ENCODE measurements around the gene JPH3.
"Not testable (repeated sequence)": the region's sequence is repeated elsewhere in the genome, so short reads cannot be mapped to it uniquely, and the experiment has no call there.

Gene JPH3

DNA sequence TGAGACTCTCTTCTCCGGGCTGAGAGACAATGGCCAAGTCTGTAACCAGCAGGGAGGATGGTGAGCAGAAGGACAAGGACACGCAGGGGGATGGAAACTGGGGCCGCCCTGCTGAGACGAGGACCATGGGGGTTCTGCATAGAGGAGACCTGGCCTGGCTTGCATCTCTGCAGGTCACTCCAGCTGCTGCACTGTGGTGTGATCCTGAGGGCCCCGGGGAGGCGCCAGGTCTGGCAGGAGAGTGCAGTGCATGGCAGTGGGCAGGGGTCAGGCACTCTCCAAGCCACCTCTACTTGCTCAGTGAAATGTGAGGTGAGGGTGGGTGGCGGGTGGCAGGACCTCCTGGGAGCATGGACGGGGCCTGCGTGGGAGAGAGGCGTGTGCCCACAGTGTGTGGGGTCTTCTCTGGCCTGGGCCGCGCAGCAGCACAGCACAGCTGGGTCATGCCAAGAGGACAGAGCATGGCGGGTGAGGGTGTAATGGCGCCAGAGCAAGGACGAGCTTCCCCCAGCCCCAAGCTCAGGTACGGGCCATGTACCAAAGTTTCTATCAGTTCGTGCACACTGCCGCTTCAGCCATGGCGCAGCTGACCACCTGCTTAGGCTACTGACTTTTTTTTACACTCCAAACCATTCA lies 120.4 kb downstream of the JPH3 start:
- no peak for DNase-seq

DNA sequence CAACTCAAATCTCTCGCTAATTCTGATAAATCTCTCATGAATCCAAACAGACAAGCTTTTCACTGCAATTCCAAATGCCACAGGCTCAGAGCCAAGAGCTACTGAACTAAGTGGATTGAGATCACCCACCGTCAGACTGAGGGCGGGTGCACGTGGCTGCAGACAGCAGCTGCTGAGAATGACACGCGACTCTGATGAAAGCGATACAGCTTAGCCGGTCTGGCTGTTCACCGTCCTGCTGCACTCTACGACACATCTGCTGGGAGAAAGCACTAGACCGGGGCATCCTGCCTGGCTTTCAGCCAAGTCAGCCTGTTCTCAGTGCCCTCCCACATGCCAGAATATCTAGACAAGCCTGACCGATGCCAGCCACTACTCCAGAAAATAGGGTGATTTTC lies 120.9 kb downstream of the JPH3 start:
- no peak for DNase-seq

DNA sequence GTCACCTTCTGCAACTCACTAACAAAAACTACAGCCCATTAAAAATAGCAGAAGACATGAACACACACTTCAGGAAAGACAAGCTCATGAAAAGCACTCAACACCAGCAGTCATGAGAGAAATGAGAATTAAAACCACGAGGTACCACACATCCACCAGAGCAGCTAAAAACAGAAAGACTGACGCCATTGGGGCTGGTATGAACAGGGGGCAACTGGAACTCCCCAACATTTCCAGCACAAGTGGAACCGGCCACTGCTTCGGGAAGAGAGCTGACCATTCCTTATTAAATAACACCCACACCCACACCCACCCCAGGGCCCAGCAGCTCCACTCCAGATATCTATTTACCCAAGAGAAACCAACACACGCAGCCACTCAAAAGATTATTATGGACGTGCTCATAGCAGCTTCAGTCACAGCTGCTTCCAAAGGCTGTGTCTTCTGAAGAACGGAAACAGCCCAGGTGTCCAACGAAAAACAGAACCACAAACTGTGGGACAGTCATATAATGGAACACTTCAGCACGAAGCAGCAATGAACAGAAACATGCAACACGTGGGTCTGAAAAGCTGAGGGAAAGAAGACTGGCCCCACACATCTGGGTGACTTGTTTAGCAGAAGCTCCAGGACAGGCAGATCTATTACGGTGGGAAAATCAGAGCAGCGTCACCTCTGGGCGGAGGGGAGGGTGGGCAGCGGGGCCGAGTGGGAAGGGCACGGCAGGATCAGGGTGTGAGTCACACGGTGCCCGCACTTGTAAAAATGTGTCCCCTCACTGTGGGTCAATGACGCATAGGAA lies 122.4 kb downstream of the JPH3 start:
- no peak for DNase-seq

DNA sequence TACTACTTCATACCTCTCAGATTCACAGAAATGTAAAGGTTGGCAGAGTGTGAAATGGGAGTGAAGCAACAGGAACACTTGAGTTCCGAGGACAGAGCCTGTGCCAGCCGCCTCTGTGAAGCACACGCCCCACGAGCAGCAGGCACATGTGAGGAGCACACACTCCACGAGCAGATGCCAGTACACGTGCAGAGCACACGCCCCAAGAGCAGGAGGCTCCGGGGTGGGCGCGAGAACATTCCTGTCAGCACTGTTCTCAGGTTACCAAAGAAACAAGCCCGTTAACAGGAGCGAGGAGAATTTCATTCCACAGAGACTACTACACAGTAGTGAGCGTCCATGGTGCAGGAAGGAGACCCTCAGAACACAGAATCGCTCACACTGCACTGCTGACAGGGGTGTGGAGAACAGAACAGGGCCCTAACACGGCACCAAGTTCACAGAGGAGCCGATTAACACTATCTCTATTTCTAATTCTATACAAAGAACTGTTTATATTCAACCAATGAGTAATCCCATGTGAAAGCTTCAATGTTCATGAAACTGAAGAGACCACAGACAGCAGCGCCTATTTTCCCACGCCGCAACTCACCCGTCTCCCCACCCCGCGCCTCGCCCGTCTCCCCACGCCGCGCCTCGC lies 123.4 kb downstream of the JPH3 start:
- DNase-seq: no peak

DNA sequence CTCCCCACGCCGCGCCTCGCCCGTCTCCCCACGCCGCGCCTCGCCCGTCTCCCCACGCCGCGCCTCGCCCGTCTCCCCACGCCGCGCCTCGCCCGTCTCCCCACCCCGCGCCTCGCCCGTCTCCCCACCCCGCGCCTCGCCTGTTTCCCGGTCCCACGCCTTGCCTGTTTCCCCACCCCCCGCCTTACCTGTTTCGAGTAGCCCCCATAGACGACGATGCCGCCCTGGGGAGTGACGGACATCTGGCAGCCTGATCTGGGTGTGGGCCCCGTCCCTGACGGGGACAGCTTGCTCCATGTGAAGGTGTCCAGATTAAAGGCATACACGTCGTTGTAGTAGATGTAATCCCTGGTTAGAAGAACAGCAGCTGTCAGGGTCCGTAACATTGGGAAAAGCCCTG lies 124.3 kb downstream of the JPH3 start:
- not testable (repeated sequence) for DNase-seq

DNA sequence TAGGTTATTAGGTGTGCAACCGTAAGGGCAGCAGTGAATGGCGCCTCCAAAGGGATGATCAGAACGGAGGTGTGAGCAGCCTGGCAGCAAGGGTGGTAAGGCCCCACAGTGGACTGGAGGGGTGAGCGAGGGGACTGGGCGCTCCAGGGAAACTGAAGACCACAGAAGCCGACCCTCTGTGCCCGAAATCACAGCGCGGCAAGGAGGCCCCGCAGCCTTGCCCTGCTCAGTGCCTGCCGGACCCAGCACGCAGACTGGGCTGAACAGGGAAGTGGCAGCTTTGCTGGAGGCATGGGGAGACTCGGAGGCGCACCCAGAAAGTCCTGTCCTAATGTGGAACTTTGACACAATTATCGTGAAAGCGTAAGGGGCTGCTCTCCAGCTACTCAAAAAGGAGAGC lies 125.0 kb downstream of the JPH3 start:
- DNase-seq: no peak

DNA sequence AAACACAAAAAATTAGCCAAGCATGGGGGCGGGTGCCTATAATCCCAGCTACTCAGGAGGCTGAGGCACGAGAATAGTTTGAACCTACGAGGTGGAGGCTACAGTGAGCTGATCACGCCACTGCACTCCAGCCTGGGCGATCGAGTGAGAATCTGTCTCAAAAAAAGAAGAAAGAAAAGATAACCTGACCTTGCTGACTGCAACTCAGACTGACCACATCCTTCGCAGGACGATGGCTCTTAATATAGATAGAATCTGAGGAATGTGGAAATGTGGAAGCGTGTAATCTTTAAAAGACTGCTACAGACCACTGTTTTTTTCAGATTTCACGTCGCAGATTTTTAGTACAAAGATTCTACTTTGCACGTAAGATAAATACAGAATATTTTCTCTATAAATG lies 125.7 kb downstream of the JPH3 start:
- DNase-seq: no peak

DNA sequence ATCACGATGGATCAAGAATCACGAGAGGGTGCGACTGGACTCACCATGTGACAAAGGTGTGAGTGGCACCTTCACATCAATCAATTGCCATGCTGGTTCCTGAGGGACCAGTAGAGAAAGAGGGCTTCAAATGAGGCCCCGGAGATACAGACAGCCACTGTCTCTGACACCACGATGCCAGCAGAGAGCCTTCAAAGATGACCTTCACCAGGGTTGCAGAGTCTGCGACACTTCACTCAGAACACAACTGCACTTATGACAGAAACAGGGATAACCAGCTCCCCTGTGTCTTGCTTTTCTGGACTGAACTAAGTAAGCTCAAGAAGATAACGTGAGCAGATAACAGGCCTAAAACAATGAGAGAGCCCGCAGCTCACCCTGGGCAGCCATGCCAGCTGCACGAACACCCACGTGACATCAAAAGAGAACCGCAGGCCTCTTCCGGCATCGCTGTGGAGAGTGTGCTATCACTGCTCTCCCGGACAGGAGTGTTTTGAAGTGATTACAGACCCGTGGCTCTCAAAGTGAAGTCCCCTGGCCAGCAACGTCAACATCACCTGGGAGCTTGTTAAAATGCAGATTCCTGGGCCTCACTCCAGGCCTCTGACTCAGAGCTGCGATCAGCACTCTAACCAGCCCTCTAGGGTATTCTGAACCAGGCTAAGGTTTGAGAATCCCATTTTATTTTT lies 127.1 kb downstream of the JPH3 start:
- DNase-seq: no peak

DNA sequence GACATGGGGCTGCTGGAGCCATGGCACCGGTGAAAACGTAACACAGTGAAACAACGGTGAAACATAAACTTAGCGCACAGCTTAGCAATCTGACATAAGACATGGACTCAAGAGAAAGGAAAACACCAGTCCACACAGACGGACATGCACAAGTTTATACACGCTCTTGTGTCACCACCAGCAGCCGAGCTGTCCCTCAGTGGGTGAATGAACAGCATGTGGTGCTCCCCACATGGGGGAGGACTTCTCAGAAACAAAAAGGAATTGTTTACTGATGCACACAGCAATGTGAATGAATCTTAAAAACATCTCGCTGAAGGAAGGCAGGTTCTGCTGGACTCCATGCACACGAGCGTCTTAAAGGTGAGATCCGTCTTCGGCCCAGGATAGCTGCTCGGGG lies 129.3 kb downstream of the JPH3 start:
- DNase-seq: no peak

DNA sequence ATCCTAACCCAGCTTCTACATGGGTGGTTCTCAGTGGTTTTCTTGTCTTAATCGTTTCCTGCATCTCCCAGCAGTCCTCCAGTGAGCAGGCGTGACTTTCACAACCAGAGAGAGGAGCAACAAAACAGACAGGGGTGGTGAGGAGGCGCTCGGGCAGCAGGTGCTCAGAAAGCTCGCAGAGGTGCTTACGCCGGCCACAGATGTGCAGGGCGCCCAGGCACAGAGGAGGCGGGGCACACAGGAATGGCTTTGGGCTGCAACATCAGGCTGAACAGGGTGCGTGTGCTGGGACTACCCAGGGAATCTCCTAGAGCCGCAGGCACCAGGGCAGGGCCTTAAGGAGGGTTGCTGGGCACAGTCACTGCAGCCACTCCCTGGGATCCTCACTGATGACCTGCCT lies 130.9 kb downstream of the JPH3 start:
- no peak for DNase-seq

DNA sequence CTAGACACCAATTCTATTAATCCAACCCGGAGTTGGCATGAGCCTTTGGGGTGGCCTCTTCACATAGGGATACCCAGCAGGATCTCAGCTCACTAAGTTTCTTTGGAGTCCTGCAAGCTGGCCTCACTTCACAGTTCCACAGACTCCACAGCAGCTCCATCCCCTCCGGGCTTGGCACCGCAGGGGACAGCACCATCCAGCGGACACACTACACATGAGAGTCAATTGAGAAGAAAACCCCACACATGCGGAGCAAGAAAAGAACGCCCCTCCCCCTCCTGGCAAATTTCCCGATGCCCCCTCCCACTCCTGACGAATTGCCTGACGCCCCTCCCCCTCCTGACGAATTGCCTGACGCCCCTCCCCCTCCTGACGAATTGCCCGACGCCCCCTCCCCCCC lies 132.3 kb downstream of the JPH3 start:
- DNase-seq: no peak

DNA sequence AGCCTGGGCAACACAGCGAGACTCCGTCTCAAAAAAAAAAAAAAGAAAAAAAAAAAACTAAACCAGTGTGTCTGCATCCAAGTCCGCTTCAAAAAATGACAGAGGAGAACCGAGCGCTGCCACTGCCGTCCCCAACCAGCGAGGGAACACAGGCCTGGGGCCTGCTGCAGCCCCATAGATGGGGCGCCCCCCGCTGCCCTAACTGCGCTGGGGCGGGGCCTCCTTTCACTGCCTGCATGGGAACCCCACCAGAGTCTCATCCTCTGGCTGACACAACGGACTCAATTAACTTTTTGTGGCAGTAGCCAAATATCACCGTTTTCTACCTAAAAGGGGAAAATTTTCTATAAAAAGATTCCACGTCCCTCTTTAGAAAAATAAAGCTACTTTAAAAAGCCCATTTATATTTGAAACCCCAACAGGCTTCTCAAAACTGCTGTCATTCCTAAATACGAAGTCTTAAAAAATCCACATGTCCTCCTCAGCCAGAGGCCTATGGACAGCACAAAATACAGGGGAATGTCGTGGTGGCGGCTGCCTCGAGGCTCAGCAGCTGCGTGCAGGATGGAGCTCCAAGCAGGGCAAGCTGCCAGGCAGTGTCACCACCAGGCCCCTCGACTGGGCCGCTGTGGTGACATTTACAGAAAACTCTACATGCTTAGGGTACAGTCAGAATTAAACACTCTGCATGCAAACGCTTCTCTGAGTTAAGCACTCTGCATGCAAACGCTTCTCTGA lies 133.1 kb downstream of the JPH3 start:
- DNase-seq: no peak

DNA sequence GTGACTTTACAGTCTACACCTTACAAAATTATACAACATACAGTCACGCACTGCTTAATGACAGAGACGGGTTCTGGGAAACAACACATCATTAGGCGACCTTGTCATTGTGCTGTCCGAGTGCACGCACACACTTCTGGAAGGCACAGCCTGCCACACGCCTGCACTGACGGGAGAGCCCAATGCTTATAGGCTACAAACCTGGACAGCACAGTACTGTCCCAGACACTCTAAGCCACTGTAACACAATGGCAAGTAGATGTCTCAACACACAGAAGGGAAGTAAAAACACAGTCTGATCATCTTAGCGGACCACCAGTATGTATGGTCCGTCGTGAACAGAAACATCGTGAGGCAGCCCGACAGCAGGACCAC lies 133.7 kb downstream of the JPH3 start:
- DNase-seq: no peak

DNA sequence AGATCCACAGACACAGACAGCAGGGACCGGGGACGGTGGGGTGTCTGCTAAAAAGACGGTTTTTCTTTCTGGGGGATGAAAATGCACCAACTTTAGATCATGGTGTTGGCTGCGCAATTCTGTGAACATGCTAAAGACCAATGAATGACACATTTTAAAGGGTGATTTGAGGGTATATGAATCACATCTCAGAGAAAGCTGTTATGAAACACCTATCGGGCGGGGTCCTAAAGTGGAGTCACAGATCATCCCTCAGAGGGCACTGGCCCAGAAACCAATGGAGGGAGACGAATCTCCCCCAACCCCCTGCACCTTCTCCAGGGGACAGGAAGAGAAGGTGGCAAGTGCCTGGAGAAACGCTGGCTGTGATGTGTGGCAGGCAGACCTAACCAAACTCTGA lies 137.5 kb downstream of the JPH3 start:
- DNase-seq: no peak

DNA sequence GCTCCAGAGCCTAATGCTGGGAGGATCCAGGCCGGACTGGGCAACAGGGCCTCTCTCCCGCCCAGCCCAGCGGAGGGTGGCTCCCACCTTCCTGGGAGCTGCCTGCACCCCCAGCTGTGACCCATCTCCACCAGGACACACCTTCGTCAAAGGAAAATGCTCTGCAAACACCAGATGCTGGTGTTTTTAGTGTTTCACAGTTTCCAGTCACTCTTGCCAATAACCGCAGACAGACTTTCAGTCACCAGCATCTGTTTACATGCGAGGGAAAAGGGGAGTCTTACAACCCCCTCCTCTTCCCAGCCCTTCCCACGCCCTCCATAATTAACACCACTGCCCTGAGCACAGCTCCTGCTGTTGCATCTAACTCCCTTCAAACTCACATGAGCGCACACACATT lies 138.1 kb downstream of the JPH3 start:
- no peak for DNase-seq

DNA sequence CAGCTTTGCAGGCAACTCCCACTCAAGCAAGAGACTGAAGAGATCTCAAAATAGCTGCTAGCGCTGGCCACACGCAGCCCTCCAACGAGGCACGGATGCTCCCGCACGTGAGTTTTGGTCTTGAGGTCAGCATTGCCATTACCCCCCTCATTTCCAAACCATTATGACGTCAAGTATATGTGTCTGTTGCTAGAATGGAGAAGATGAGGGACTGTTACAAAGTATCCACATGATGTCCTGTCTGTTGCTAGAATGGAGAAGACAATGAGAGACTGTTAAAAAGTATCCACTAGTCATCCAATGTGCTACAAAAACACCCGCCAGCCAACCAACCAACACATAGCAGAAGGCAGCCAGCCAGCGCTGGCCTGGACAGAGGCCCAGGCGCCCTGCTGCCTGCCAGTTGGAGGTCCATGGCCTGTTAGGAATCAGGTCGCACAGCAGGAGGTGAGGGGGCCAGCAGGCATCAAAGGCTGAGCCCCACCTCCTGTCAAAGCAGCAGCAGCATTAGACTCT lies 138.7 kb downstream of the JPH3 start:
- no peak for DNase-seq

DNA sequence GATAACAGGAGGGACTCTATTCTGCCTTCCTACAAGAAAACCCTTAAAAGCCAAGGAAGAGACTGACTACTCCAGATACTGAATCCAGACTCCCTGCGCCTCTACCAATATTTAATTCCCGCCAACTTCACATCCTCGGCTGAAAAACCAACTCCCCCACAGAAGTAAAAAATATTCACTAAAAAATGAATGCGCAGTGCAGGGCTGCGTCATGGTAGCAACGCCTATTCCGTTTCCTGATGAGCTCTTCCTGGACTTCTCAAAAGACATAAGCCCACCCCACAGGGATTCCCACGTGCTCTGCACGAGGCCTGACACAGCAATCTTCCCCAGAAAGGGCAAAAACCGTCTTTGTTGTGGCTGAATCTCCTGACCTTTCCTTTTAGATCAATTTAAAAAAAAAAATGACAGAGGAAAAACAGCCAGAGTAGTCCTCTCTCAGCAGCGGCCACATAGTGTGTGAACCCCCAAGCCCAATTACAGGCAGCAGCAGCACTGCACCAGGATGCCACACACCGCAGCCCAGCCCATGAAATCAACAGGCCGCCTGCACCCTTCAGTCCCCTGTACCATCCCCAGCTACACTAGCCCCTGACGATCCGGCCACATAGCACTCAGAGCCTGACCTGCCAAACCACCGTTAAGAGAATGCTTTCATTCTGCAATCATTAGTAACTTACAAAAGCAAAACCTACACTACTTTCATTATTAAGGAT lies 139.6 kb downstream of the JPH3 start:
- DNase-seq: no peak

DNA sequence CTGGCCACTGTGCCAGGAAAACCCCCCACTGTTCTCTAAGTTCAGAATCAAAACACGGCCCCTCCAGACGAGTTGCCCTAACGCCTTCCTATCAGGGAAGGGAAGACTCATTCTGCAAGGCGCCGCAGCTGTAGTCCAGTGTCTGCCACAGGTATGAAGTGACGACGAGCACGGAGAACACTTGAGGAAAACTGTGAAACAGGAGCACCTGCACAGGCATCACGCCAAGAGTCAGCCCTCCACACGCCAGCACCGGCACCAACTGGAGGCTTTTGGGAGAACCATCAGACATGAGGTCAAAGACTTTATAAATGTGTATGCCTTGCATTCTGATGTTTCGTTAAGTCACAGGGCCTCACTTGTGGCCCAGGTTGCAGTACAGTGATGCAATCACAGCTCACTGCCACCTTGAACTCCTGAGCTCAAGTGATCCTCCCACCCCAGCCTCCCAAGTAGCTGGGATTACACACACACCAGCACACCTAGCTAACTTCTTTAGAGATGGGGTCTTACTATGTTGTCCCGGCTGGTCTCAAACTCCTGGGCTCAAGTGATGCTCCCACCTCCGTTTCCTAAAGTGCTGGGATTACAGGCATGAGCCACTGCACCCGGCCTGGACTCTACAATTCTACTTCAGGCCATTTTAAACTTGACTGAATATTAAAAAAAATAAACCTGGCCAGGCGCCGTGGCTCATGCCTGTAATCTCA lies 140.6 kb downstream of the JPH3 start:
- DNase-seq: no peak

DNA sequence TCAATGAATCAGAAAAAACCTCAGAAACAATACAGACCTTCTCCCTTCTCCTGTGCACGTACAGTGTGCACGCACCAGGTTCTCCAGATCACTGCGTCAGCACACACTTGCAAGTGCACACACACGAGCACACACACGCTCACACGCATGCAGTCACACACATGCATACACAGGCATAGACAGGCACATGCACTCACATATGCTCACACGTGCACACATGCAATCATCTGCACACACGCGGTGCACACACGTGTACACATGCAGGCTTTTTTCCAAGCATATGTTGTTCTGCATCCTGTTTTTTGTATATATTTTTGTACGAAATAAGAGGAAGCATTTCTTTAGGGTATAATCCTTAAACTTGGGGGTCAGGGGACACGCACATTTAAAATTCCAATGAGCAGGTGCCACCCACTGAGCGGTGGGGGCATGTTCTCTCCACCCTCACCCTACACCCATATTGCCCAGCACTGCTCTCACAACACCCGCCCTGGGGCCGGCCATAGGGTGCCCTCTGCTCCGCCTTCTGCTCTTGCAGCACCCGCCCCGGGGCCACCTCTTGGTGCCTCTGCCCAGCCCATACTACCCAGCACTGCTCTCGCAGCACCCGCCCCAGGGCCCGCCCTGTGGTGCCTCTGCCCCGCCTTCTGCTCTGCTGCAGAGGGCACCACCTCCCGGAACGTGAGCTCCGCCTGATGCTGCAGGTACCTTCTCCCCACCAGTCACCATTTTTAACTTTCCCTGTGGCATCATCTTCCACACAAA lies 142.6 kb downstream of the JPH3 start:
- DNase-seq: no peak

DNA sequence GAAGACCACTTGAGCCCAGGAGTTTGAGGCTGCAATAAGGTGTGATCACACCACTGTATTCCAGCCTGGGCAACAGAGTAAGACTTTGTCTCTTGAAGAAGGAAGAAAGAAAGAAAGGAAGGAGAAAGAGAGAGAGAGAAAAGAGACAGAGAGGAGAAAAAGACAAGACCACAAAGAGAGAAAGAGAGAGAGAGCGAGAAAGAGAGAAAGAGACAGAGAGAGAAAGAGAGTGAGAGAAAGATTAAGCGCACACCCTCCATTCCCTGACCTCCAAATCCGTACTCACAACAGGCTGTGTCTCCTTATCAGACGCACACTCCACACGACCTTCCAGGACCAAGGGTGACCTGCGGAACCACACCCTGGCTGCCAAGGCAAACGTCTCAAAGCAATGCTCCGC lies 143.9 kb downstream of the JPH3 start:
- DNase-seq: no peak
